CD4-positive, alpha-beta T cell treated with Interleukin-4 for 4 hours (primary cell): ENCODE data around the gene CALML5.

Experiments
- DNase-seq: peaks from one replicate; pipeline ENCODE4 v3.0.0-alpha.2; 2020

CALML5 gene

GRCh38 chr10:5460468-5461202 lies 38.7 kb downstream of the CALML5 start:
- DNase-seq: no peak

- DNase-seq: no peak
Measured at GRCh38 chr10:5458949-5459747, 40.2 kb downstream of the CALML5 start.

- no peak for DNase-seq
Measured at GRCh38 chr10:5458425-5458824, 40.9 kb downstream of the CALML5 start.

- DNase-seq: no peak
Measured at GRCh38 chr10:5457741-5458140, 41.6 kb downstream of the CALML5 start.

GRCh38 chr10:5456563-5456962 lies 42.8 kb downstream of the CALML5 start:
- DNase-seq: no peak

GRCh38 chr10:5453749-5454489 lies 45.5 kb downstream of the CALML5 start:
- DNase-seq: no peak

- DNase-seq: no peak
Measured at GRCh38 chr10:5450605-5451384, 48.6 kb downstream of the CALML5 start.

- no peak for DNase-seq
Measured at GRCh38 chr10:5449823-5450222, 49.5 kb downstream of the CALML5 start.

- DNase-seq: no peak
Measured at GRCh38 chr10:5449227-5449626, 50.1 kb downstream of the CALML5 start.
